Spleen (tissue), 7 donors: ENCODE data around the gene RGS17.

ENCODE experiments used
- POLR2A ChIP-seq, 3 donors: fragments of 450-650 bp; IDR thresholded peaks; one replicate each; pipeline ENCODE4 v1.5.1; 2017; ENCODE audit warnings: antibody characterized with exemption in 3 of 3, mild to moderate bottlenecking in 1 of 3
- POLR2AphosphoS5 ChIP-seq, 3 donors: sonication (generic); formaldehyde crosslinking; IDR thresholded peaks; one replicate each; pipeline ENCODE4 v1.5.1; 2017; ENCODE audit warnings: antibody characterized with exemption in 3 of 3
- TF ChIP-seq, protein P1 (sequence below), 11 experiments: fragments of 200-600 bp in 7 of 11; fragments of 450-650 bp in 4 of 11; sonication (generic) in 4 of 11; IDR thresholded peaks in 8 of 11; conservative IDR thresholded peaks in 3 of 11; 1 replicate in 7 of 11; 2 replicates in 4 of 11; pipeline versions ENCODE4 v1.4.0 to v1.8.0; 2016 to 2021; ENCODE audit warnings: antibody characterized with exemption in 11 of 11, inconsistent platforms in 4 of 11, mild to moderate bottlenecking in 1 of 11
- donor health status: DM: no; HTN: no; CAD: no; lungs with moderate emphysema.
- donor health status: DM: no; HTN: no; CAD: no.
- donor health status: DM: no; HTN: no; CAD: no.

- TF ChIP-seq, protein P1, sequence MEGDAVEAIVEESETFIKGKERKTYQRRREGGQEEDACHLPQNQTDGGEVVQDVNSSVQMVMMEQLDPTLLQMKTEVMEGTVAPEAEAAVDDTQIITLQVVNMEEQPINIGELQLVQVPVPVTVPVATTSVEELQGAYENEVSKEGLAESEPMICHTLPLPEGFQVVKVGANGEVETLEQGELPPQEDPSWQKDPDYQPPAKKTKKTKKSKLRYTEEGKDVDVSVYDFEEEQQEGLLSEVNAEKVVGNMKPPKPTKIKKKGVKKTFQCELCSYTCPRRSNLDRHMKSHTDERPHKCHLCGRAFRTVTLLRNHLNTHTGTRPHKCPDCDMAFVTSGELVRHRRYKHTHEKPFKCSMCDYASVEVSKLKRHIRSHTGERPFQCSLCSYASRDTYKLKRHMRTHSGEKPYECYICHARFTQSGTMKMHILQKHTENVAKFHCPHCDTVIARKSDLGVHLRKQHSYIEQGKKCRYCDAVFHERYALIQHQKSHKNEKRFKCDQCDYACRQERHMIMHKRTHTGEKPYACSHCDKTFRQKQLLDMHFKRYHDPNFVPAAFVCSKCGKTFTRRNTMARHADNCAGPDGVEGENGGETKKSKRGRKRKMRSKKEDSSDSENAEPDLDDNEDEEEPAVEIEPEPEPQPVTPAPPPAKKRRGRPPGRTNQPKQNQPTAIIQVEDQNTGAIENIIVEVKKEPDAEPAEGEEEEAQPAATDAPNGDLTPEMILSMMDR (IDR thresholded peaks at IDR 0.05 in 8 of 11, conservative IDR thresholded peaks at IDR 0.05 in 3 of 11), result peak in 3 of 11 experiments; percentile 26 to 49 (median 26)
- TF ChIP-seq POLR2AphosphoS5 (IDR thresholded peaks at IDR 0.05) (peak; percentile 91 to 92 (median 92)), POLR2A (IDR thresholded peaks at IDR 0.05) (peak in 2 of 3 donors; percentile 33 to 50)
These were observed 128.3 kb downstream of the RGS17 start, which contains the start of gene MTRF1L for GRCh38 chr6:153002613-153003365.
